ENCODE data around the gene C8B. TPM values are rescaled to one million over a fixed set of nuclear protein-coding genes. Genes with fewer than 3 reads are reported as not detected.

The C8B gene
- total RNA-seq, 1 experiment from 2014 or later: not detected

GRCh38 chr1:57012315-57012714, 46.5 kb upstream of the C8B start:
- H3K27me3 Mint-ChIP-seq (ENCODE audit: low read depth): no peaks in the 10 kb centered on the region
- Histone ChIP-seq H3K9ac (ENCODE audit: extremely low read depth, insufficient read length, low read length) (no peak overlapping the region), H4K8ac (replicated peaks; ENCODE audit: insufficient read length, low read depth, low read length) (no peak overlapping the region), H3K79me1 (ENCODE audit: insufficient read depth, low read depth, low read length, poor library complexity, severe bottlenecking) (no peaks in the 10 kb centered on the region), H2BK12ac (ENCODE audit: insufficient read length, low read depth, low read length) (no peak overlapping the region), H4K5ac (ENCODE audit: insufficient read length, low read depth, low read length) (no peak overlapping the region), H3K23me2 (ENCODE audit: insufficient read length, low read depth, low read length, poor library complexity, severe bottlenecking) (no peaks in the 10 kb centered on the region), H4K20me1 (ENCODE audit: control insufficient read depth, insufficient read depth, insufficient read length) (no peaks in the 10 kb centered on the region), H2BK5ac (ENCODE audit: insufficient read length, low read length) (no peak overlapping the region), H3K23ac (ENCODE audit: insufficient read length, low read depth, low read length) (no peak overlapping the region), H3T11ph (ENCODE audit: low read length) (no peak overlapping the region), H3K4me2 (ENCODE audit: insufficient read depth, insufficient read length, low read length) (no peak overlapping the region), H3K18ac (ENCODE audit: insufficient read length, low read depth, low read length) (no peak overlapping the region), H3K4me1 (ENCODE audit: insufficient read depth, low read length) (peaks cover 4% of the 10 kb centered on the region; the same call in 1 of the 2 replicates), H3K27me3 (ENCODE audit: insufficient read depth, low read length) (no peaks in the 10 kb centered on the region), H3K4ac (ENCODE audit: low read depth, low read length) (no peak overlapping the region), H3K14ac (ENCODE audit: insufficient read depth, low read length) (no peak overlapping the region), H4K91ac (ENCODE audit: insufficient read length, low read depth, low read length) (no peak overlapping the region), H3K79me2 (ENCODE audit: insufficient read depth, low read length) (no peaks in the 10 kb centered on the region), H3K56ac (ENCODE audit: insufficient read length, low read depth, low read length) (no peak overlapping the region), H2BK20ac (ENCODE audit: low read depth, low read length, poor library complexity, severe bottlenecking) (no peak overlapping the region), H2BK15ac (ENCODE audit: low read depth, low read length) (no peak overlapping the region), H2BK120ac (ENCODE audit: low read depth, low read length, poor library complexity, severe bottlenecking) (no peak overlapping the region), H2AK5ac (ENCODE audit: insufficient read length, low read length) (no peak overlapping the region), H3K27ac (ENCODE audit: insufficient read length, low read depth, low read length) (no peak overlapping the region), H3K9me3 (ENCODE audit: control insufficient read depth, low read depth, low read length) (no peaks in the 10 kb centered on the region), H2AFZ (ENCODE audit: low read length) (no peak overlapping the region)
- H3K27ac Mint-ChIP-seq: no peak overlapping the region
- H3K36me3 Mint-ChIP-seq (ENCODE audit: insufficient read depth in 1 of 3, low read depth in 3 of 3): no peaks in the 10 kb centered on the region; a peak in 1 of 7 replicates
- peaks cover 5 to 9% of the 10 kb centered on the region in 2 experiments; a peak in 3 of 4 replicates for H3K4me1 Mint-ChIP-seq
- TF ChIP-seq CTCF (conservative IDR thresholded peaks at IDR 0.05): no peak
- DNase-seq: no peak
- H3K4me3 Mint-ChIP-seq: no peak overlapping the region
- no peaks in the 10 kb centered on the region for H3K9me3 Mint-ChIP-seq
- no CpG with 5 or more reads among the region's 1 CpG for WGBS (ENCODE audit: extremely low coverage, insufficient read length, low lambda C conversion rate)

Measured in H9 (cell line).